Liver (tissue), 3 donors: Measurements from ENCODE around the gene TMEM260.
"Not testable (repeated sequence)": the region's sequence is repeated elsewhere in the genome, so short reads cannot be mapped to it uniquely, and the experiment has no call there.

ENCODE experiments used
- ATF3 ChIP-seq: IDR thresholded peaks from 2 replicates; pipeline ENCODE4 v1.6.1; 2016; ENCODE audit warnings: antibody characterized with exemption
- CTCF ChIP-seq: fragments of 150-350 bp; IDR thresholded peaks from 2 replicates; pipeline ENCODE4 v1.5.1; 2017; ENCODE audit warnings: improper control_type of control experiment, low read depth, low read length; ENCODE audit not compliant: missing input control
- FOXA1 ChIP-seq: IDR thresholded peaks from 2 replicates; pipeline ENCODE4 v1.6.1; 2016; ENCODE audit warnings: antibody characterized with exemption
- GABPA ChIP-seq, 2 donors: IDR thresholded peaks in 1 of 2; conservative IDR thresholded peaks in 1 of 2; 2 replicates each; pipeline ENCODE4 v1.6.1; 2016; ENCODE audit warnings: antibody characterized with exemption in 2 of 2, mild to moderate bottlenecking in 1 of 2, moderate library complexity in 1 of 2
- HNF4G ChIP-seq: IDR thresholded peaks from 2 replicates; pipeline ENCODE4 v1.6.1; 2016; ENCODE audit warnings: antibody characterized with exemption
- JUND ChIP-seq, 2 donors: IDR thresholded peaks; 2 replicates each; pipeline ENCODE4 v1.6.1; 2016; ENCODE audit warnings: antibody characterized with exemption in 2 of 2
- MAX ChIP-seq: IDR thresholded peaks from 2 replicates; pipeline ENCODE4 v1.6.1; 2016; ENCODE audit warnings: antibody characterized with exemption
- RAD21 ChIP-seq, 2 donors: IDR thresholded peaks; 2 replicates each; pipeline ENCODE4 v1.6.1; 2016; ENCODE audit warnings: antibody characterized with exemption in 2 of 2, mild to moderate bottlenecking in 2 of 2
- SP1 ChIP-seq: IDR thresholded peaks from 2 replicates; pipeline ENCODE4 v1.6.1; 2018; ENCODE audit warnings: antibody characterized with exemption, mild to moderate bottlenecking
- TAF1 ChIP-seq: conservative IDR thresholded peaks from 2 replicates; pipeline ENCODE4 v1.6.1; 2016; ENCODE audit warnings: antibody characterized with exemption, mild to moderate bottlenecking
- YY1 ChIP-seq: IDR thresholded peaks from 2 replicates; pipeline ENCODE4 v1.6.1; 2016; ENCODE audit warnings: antibody characterized with exemption, mild to moderate bottlenecking
- ZBTB33 ChIP-seq: IDR thresholded peaks from 2 replicates; pipeline ENCODE4 v1.6.1; 2016; ENCODE audit warnings: antibody characterized with exemption
- donor health status: healthy.
- donor health status: healthy.

- TF ChIP-seq CTCF; ATF3; ZBTB33; FOXA1; MAX; RAD21 (IDR thresholded peaks at IDR 0.05); JUND (IDR thresholded peaks at IDR 0.05); YY1; SP1; HNF4G; GABPA (IDR thresholded peaks at IDR 0.05 in 1 of 2, conservative IDR thresholded peaks at IDR 0.05 in 1 of 2); TAF1: not testable (repeated sequence)
Measured at GRCh38 chr14:56611663-56612062, 32.1 kb downstream of the TMEM260 start.
